Activated CD4-positive, alpha-beta T cell treated with anti-CD3 and anti-CD28 coated beads for 4 hours (primary cell): ENCODE results near the gene PPT1.
A peak's percentile ranks its signal among the peaks of the same experiment; 100 is the strongest.
"Not testable (repeated sequence)": the region's sequence is repeated elsewhere in the genome, so short reads cannot be mapped to it uniquely, and the experiment has no call there.

ENCODE experiments used
- DNase-seq, 2 donors: peaks; one replicate each; pipeline ENCODE4 v3.0.0-alpha.2; 2020

Gene PPT1

GRCh38 chr1:40053138-40053887, 43.7 kb downstream of the PPT1 start:
- no peak for DNase-seq

GRCh38 chr1:40050863-40051262, 46.2 kb downstream of the PPT1 start:
- no peak for DNase-seq

DNA sequence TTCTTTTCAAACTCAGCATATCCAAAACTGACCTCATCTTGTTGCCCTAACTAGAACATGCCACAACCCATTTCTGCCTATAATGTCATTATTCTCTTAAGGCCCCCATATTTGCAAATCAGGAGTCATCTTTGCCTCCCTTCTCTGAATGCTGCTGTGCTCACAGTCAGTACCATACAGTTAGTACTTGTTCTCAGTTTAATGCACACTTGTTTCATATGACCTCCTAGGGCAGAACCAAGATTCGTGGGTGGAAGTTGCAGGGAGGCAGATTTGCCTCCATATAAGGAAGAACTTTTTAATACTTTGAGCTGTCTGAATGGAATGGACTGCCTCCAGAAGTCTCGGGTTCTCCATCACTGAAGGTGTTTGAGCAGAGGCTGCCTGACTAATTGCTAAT, 47.3 kb downstream of the PPT1 start:
- no peak for DNase-seq

DNA sequence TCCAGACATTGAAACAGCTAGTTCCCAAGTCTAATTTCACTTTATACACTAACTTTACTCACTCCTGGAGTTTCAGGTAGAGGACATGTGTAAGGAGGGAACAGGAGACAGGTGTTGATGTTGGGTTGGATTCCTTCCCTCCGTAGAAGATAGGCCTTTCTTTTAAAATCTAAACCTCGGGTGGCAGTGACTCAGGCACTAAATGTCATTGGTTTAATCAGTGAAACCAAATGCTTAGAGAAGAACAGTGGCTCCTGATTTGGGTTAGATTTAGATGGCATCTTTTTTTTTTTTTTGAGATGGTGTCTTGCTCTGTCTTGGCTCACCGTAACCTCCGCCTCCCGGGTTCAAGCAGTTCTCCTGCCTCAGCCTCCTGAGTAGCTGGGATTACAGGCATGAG, 49.3 kb downstream of the PPT1 start:
- no peak for DNase-seq

DNA sequence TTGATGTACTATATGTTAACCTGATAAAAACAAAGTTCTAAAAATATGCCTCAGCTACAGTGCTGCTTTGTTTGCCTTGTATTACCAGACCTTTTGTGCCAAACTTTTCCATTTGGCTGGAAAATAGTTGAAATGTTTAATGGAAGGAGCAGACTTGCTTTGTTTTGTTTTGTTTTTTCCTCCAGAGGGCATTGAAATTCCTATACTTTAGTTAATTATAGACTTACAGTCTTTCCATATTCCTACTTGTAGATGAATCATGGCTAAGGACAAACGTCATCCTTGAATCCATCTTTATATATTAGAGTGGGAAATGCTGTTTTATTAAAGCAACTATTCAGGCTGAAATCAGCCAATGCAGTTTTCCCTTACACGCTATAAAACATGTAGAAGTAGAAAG, 49.8 kb downstream of the PPT1 start:
- DNase-seq = no peak

GRCh38 chr1:40045766-40046165, 51.3 kb downstream of the PPT1 start:
- DNase-seq = no peak

DNA sequence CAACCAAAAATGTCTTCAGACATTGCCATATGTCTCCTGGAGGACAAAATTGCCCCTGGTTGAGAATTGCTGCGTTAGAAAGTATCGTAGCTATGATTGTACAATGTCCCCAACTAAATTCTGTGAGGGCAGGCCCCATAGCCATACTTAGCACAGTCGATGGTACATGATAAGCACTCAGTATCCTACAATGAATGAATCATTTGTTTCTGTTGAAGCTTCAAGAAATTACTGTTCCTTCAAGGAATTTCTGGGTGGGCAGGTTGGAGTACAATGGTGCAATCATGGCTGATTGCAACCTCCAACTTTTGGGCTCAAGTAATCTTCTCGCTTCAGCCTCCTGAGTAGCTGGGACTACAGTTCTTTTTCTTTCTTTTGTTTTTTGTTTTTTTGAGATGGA, 51.9 kb downstream of the PPT1 start:
- DNase-seq = no peak

GRCh38 chr1:40044110-40044509, 52.9 kb downstream of the PPT1 start:
- DNase-seq = no peak

GRCh38 chr1:40042341-40042740, 54.7 kb downstream of the PPT1 start:
- no peak for DNase-seq

- DNase-seq = no peak
These were observed 55.6 kb downstream of the PPT1 start for GRCh38 chr1:40041466-40041838.

DNA sequence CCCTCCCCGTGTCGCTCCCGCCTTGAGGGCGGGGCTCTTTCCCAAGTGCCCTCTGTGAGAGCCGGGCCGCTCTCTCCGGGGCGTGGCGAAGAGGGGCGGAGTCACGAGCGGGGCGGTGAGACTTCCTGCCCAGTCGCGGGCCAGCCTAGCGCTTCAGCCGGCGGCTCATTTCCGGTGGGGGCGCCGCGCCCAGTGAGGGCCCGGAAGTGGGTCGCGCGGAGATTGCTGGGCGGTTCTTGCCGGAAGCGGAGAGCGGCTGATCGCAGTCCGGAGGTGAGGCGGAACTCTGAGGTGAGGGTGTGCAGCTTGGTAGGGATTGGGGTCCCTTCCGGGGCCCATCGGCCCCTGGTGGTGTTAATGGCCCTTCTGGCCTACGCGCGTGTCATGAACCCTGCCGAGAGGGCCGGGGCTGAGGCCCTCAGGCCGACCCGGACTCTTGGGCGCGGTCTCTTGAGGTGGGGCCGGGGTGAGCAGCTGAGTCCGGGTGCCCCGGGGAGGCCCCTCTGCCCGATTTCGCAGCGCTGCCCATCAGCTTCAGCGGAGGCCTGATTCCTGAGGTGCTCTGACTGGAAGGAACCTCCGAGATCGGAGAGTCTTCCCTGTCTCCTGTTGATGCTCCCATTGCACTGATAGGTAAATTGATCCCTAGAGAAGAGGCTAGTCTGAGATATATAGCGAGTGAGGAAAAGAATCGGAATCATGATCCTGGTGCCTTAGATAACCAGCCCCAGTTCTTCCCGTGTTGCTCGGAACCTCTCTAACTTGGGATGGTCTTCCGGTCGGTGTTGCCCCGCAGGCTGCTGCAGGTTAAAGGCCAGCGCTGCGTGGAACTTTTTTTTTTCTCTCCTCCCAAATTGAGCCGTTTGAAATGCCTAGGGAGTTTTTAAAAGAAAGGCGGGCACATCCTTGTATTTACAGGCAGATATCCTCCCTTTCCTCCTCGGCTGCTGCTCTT, 56.3 kb downstream of the PPT1 start, which contains the start of gene CAP1:
Gene CAP1 (plus strand): TSS at position 219 of the 955 bp plus-strand sequence. CDS start 18,618 bp downstream, outside the sequence.
- peak; percentile 99 to 100 for DNase-seq

DNA sequence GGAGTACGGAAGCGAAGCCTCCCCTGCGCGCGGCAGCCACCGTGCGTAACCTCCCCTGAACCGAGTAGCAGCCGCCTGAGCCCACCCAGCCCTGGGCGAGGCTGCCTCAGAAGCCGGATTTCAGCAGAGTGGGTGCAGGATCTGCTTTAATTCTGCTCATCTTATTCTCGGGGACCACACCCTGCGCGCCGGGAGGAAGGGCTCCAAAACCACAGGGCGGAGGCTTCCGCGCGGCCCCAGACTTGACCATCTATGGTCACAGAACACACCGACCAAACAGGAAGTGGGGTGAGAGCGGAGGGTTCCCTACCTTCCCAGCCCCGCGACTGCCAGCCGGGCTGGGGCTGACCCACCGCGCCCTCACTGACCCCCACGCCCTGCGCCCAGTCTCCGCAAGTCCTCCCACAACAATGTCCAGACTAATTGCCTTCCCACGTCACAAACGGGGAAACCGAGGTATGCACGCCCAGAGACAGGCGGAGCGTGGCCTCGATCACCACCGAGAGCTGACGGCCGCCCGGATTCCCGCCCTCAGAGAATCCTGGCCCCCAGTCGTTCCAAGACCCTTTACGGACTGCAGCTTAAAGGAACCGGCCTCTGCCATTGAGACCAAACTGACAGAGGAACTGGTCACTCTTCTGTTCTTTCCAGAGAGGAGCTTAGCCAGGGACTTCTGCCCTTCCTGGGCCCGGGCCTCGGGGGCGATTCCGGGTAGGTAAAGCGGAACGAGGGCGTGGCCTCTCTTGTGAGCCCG, 57.1 kb downstream of the PPT1 start:
- peak; percentile 35 to 56 for DNase-seq

DNA sequence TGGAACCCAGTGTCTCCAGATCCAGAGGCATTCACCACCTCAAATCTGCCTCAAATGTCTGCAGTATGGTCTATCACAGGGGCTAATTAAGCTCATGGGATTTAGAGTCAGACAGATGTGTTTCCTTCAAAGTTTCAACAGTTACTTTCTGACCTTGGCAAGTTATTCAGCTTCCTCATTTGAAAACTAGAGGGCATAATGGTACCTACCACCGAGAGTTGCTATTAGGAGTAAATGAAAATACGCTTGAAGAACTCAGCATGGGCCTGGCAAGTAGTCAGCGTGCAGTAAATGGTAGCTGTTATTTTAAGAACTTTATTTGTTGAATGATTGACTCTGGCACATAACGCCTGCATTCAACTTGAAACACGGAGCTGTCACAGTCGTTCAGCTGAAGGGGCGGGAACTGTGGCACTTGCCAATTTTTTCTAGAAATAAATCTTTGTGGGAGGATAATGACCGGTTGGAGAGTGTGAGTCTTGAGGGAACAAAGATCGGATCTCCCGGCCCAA, 57.8 kb downstream of the PPT1 start:
- DNase-seq = no peak

DNA sequence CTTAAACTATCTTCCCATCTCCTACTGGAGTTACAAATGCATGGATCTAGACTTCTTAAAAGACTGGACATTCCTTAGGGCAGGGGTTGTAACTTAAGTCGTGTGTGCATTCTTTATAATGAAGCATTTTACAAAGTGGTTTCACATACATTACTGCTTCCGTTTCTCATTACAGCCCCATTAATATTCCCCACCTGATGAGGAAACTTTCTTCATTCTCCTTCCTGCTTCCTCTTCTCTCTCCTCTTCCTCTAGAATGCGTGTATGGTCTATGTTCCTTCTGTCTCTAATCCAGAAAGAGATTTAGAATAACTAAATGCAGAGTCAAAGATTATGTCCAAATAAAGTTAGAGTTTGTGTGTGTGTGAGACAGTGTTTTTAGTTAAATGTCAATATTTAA, 58.4 kb downstream of the PPT1 start:
- no peak for DNase-seq

- not testable (repeated sequence) for DNase-seq
These were observed 59.8 kb downstream of the PPT1 start for GRCh38 chr1:40037254-40037653.

DNA sequence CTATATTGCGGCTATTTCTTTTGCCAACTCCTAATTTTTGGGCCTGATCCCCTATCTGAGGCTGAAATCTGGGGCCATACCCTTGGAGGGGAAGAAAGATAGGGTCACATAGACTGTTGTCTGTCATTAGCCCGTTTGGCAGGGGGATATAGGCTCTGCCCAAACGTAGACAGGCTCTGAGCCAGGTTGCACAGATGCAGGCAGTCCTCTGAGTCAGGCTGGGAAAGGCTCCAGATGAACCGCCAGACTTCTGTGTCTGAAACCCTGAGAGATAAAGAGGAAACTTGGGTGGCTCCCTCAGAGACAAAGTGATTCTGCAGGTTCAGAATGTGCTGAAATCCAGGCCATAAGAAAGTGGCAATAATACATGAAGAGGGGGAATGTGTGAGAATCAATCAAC, 60.5 kb downstream of the PPT1 start:
- DNase-seq = no peak

- no peak for DNase-seq
These were observed 62.2 kb downstream of the PPT1 start for GRCh38 chr1:40034869-40035268.

DNA sequence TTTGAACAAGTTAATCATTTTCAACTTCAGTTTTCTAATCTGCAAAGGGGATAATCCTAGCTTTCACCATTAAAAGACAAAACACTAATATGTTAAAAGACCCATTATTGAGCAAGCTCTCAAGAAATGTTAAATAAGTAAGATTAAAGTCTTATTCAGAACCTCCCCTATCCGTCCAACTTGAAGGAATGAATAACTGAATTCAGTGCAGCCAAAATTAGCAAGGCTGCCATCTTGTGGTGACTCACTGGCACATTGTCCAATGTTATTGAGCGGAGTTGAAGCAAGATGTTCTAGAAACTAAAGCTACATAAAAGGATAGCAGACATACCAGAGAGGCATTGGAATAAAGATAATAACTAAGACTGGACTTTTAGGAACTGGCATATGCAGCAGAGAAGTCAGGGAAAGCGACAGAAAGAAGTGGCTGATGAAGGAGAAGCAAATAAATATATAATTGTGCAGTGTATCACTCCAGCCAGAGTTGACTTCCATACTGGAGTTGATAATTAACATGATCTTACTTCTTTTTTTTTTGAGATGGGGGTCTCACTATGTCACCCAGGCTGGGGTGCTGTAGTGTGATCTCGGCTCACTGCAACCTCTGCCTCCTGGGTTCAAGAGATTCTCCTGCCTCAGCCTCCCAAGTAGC, 64.7 kb downstream of the PPT1 start:
- peak; percentile 45 to 60 for DNase-seq

GRCh38 chr1:40030528-40031135, 66.4 kb downstream of the PPT1 start:
- no peak for DNase-seq

DNA sequence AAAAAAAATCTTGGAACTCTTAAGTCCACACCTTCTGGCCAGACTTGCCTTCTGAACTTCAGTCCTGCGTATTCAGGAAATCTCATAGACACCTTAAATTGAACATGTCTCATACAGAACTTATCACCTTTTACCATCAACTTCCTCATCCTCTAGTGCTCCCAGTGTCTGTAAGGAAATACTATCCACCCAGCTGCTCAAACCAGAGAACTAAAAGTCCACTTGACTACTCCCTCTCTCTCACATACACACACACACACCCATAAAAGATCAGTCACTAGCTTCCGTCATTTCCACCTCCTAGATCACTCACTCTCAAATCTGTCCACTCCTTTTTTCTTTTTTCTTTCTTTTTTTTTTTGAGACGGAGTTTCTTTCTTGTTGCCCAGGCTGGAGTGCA, 67.4 kb downstream of the PPT1 start:
- DNase-seq = no peak

DNA sequence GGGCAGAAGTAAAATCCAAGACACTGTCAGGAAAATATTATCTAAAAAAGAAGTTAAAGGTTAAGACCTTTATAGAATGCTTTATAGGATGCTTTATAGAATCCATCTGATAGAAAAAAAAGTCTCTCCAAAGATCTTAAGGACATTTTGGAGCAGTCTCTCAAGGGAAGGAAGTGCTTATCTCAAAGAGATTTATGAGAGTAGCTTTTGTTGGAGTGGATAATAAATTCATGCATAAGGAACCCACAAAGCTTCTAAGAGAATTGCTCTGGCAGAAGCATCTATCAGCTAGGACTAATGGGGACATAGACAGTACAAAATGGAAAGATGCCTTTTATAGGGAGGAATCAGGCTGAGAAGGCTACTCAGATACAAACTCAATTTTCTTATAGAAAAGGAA, 69.4 kb downstream of the PPT1 start:
- DNase-seq = no peak

DNA sequence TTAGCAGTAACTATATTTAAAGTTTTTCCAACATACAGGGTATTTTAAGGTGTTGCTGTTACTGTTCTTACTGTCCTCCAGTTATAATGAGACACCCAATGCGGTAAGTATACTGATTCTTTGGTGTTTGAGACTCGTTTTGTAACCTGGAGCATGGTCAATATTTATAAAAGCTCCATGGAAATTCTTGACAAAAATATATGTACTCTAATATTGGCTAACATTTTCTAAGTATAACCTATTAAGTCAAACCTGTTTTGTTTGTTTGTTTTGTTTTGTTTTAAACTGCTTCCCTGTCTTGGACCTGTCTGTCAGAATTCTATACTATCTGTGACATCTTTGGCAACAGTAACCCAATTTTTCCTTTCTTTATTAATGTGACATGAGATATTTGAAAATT, 72.4 kb downstream of the PPT1 start:
- DNase-seq = no peak
